Panc1 (cell line): ENCODE measurements around the gene CFAP69. TPM values are rescaled to one million over a fixed set of nuclear protein-coding genes. Genes with fewer than 3 reads are reported as not detected.

Experiments used
- ATAC-seq: fragments of 200-7000 bp; cut with Tn5 transposase; 2 replicates; pipeline ENCODE4 v1.9.1; 2020; ENCODE audit warnings: mild to moderate bottlenecking, moderate library complexity
- BruUV-seq: library from RNA; stranded (reverse); fragments of 400-500 nt; replicated peaks from 2 replicates; lab custom pipeline; 2021; lab: Mats Ljungman, UMichigan
- CTCF ChIA-PET: fragments of 300-600 bp; sonication (Branson Sonifier 250); formaldehyde crosslinking; loops from one replicate; lab custom pipeline; 2022; ENCODE audit warnings: antibody characterized with exemption; lab: Charles Lee
- POLR2A ChIA-PET: fragments of 300-600 bp; sonication (Branson Sonifier 250); formaldehyde crosslinking; loops from one replicate; lab custom pipeline; 2022; ENCODE audit warnings: antibody characterized with exemption; lab: Charles Lee
- DNase-seq: peaks from one replicate; pipeline ENCODE4 v3.0.0-alpha.2; 2010; ENCODE audit warnings: low read depth, low spot score
- H3K27ac ChIP-seq: 2 replicates; pipeline ENCODE4 v1.5.1; 2011; ENCODE audit warnings: mild to moderate bottlenecking, low read length, inconsistent platforms
- H3K27me3 ChIP-seq: fragments of 200-500 bp; sonication (Bioruptor generic); 2 replicates; pipeline ENCODE4 v1.6.0; 2014; ENCODE audit warnings: low read length, inconsistent platforms; ENCODE audit not compliant: control insufficient read depth, insufficient read depth
- H3K36me3 ChIP-seq: fragments of 200-500 bp; sonication (Bioruptor generic); 2 replicates; pipeline ENCODE4 v1.5.1; 2014; ENCODE audit warnings: inconsistent platforms, mild to moderate bottlenecking, low read length, moderate library complexity; ENCODE audit not compliant: control insufficient read depth, insufficient read depth
- H3K4me1 ChIP-seq: 2 replicates; pipeline ENCODE4 v1.5.1; 2011; ENCODE audit warnings: inconsistent platforms, mild to moderate bottlenecking, low read length, moderate library complexity; ENCODE audit not compliant: control insufficient read depth, insufficient read depth
- H3K4me3 ChIP-seq, 2 experiments: 2 replicates each; pipeline ENCODE4 v1.5.1; 2011 to 2012; ENCODE audit warnings: low read depth in 2 of 2, low read length in 2 of 2, mild to moderate bottlenecking in 2 of 2, inconsistent platforms in 1 of 2, moderate library complexity in 1 of 2
- H3K9me3 ChIP-seq: fragments of 200-500 bp; sonication (Bioruptor generic); 2 replicates; pipeline ENCODE4 v1.5.1; 2014; ENCODE audit warnings: low read depth, mild to moderate bottlenecking, inconsistent platforms, low read length, moderate library complexity; ENCODE audit not compliant: control insufficient read depth, insufficient read depth
- CTCF ChIP-seq: fragments of 450-650 bp; IDR thresholded peaks from 2 replicates; pipeline ENCODE4 v1.5.1; 2017; ENCODE audit warnings: mild to moderate bottlenecking
- POLR2AphosphoS5 ChIP-seq: IDR thresholded peaks from 2 replicates; pipeline ENCODE4 v1.6.1; 2012; ENCODE audit warnings: mild to moderate bottlenecking, low read depth, low read length, moderate library complexity
- REST ChIP-seq, 2 experiments: IDR thresholded peaks; 2 replicates each; pipeline ENCODE4 v1.6.1; 2011 to 2012; ENCODE audit warnings: low read depth in 2 of 2, control low read depth in 1 of 2, low read length in 1 of 2, mild to moderate bottlenecking in 1 of 2, moderate library complexity in 1 of 2; ENCODE audit not compliant: insufficient read depth in 1 of 2
- SIN3A ChIP-seq: IDR thresholded peaks from 2 replicates; pipeline ENCODE4 v1.6.1; 2012; ENCODE audit warnings: low read depth, mild to moderate bottlenecking, low read length, moderate library complexity, borderline replicate concordance; ENCODE audit not compliant: insufficient read depth
- TCF7L2 ChIP-seq: IDR thresholded peaks from 2 replicates; pipeline ENCODE4 v1.6.1; 2011; ENCODE audit warnings: mild to moderate bottlenecking, low read depth, low read length, inconsistent platforms
- in situ Hi-C: cut with HindIII; loops from 2 replicates; pipeline ENCODE4 v1.10.0; 2016; ENCODE audit warnings: low sequenced_read_pairs, low pct_unique_long_range_greater_than_20kb
- intact Hi-C: fragments of 100-400 bp; cut with micrococcal nuclease; formaldehyde crosslinking; loops from one replicate; pipeline ENCODE4 v1.10.0; 2022; ENCODE audit not compliant: unreplicated experiment
- total RNA-seq: library from RNA; stranded (reverse); gene quantifications from one replicate; pipeline ENCODE4 v1.2.1, GENCODE V29; 2021; ENCODE audit not compliant: unreplicated experiment

CFAP69 gene
- total RNA-seq, 1 experiment from 2014 or later: 0.51 TPM

- no peaks in the 10 kb centered on the region for H3K27me3 ChIP-seq
- H3K9me3 ChIP-seq: no peaks in the 10 kb centered on the region
- in situ Hi-C loops: no loop called here
- TF ChIP-seq REST (IDR thresholded peaks at IDR 0.05; ENCODE audit: insufficient read depth in 1 of 2, low read depth in 2 of 2, low read length in 1 of 2): no peak
- no peak for TF ChIP-seq POLR2AphosphoS5
- no peak for TF ChIP-seq CTCF
- no peak for TF ChIP-seq TCF7L2
- TF ChIP-seq SIN3A: no peak
- BruUV-seq: no TSS peak
- intact Hi-C loops: no loop called here
- peak overlapping the region; percentile 97 for H3K27ac ChIP-seq
- H3K4me3 ChIP-seq: peak overlapping the region; percentile 79 to 100
- ATAC-seq (peak; percentile 59), DNase-seq (no peak)
- H3K4me1 ChIP-seq: peaks cover 3% of the 10 kb centered on the region; the same call in 1 of the 2 replicates
- ChIA-PET CTCF (no interaction called here), POLR2A (no interaction called here)
- peaks cover 5% of the 10 kb centered on the region; the same call in 1 of the 2 replicates for H3K36me3 ChIP-seq
These were observed 100.8 kb downstream of the CFAP69 start for GRCh38 chr7:90345595-90346335.

GRCh38 chr7:90346336-90347125 lies 101.6 kb downstream of the CFAP69 start, which contains the start of gene GTPBP10:
Gene GTPBP10, plus strand, starts transcription at chr7:90346716. Its CDS starts 26 bp downstream, at chr7:90346742.
- peak; percentile 91; the same call in 1 of the 2 replicates for TF ChIP-seq SIN3A
- TF ChIP-seq POLR2AphosphoS5: peak; percentile 95
- TF ChIP-seq CTCF: peak; percentile 90
- no peak; the same call in 1 of the 2 replicates for TF ChIP-seq TCF7L2
- no peak for TF ChIP-seq REST (IDR thresholded peaks at IDR 0.05; ENCODE audit: insufficient read depth in 1 of 2, low read depth in 2 of 2, low read length in 1 of 2)
- peak within 1 kb of the TSS; percentile 97 for H3K27ac ChIP-seq
- peaks cover 5% of the 10 kb centered on the region; the same call in 1 of the 2 replicates for H3K36me3 ChIP-seq
- in situ Hi-C loops (no loop called here), intact Hi-C loops (no loop called here)
- H3K4me1 ChIP-seq: peaks cover 3% of the 10 kb centered on the region; the same call in 1 of the 2 replicates
- POLR2A ChIA-PET: no interaction called here
- no peaks in the 10 kb centered on the region for H3K27me3 ChIP-seq
- peak within 1 kb of the TSS; percentile 79 to 100 for H3K4me3 ChIP-seq
- CTCF ChIA-PET: no interaction called here
- peak; percentile 93 for DNase-seq
- ATAC-seq: peak; percentile 99
- TSS peak; percentile 81 for BruUV-seq
- H3K9me3 ChIP-seq: no peaks in the 10 kb centered on the region
